Spinal cord (tissue), 10 donors: ENCODE data around the gene TXNL4B. TPM values are rescaled to one million over a fixed set of nuclear protein-coding genes. Genes with fewer than 3 reads are reported as not detected.
A peak's percentile ranks its signal among the peaks of the same experiment; 100 is the strongest.

Experiments
- DNase-seq, 6 donors: peaks; one replicate each; pipeline versions ENCODE4 v3.0.0 to v3.0.0-alpha.2; 2013 to 2015; ENCODE audit warnings: low spot score in 6 of 6, low read depth in 4 of 6
- H3K27ac ChIP-seq: one replicate; pipeline ENCODE4 v1.5.1; 2013; ENCODE audit warnings: low read depth, low read length, control low read depth
- H3K27me3 ChIP-seq: one replicate; pipeline ENCODE4 v1.6.1; 2013; ENCODE audit warnings: low read length; ENCODE audit not compliant: control insufficient read depth, insufficient read depth
- H3K36me3 ChIP-seq: one replicate; pipeline ENCODE4 v1.6.1; 2013; ENCODE audit warnings: low read length; ENCODE audit not compliant: control insufficient read depth, insufficient read depth
- H3K4me1 ChIP-seq: one replicate; pipeline ENCODE4 v1.6.1; 2013; ENCODE audit warnings: low read length; ENCODE audit not compliant: control insufficient read depth, insufficient read depth
- H3K4me3 ChIP-seq: one replicate; pipeline ENCODE4 v1.5.1; 2013; ENCODE audit warnings: low read depth, low read length, control low read depth
- H3K9me3 ChIP-seq: one replicate; pipeline ENCODE4 v1.6.1; 2013; ENCODE audit warnings: low read length; ENCODE audit not compliant: control insufficient read depth, insufficient read depth
- WGBS: methylation state at CpG from one replicate; pipeline ENCODE4 v1.1.5; 2013; ENCODE audit warnings: missing lambda C conversion rate; ENCODE audit not compliant: insufficient coverage; 5-methylcytosine and 5-hydroxymethylcytosine counted together
- polyA plus RNA-seq, 2 donors: library from polyadenylated mRNA; unstranded; fragments of 120-200 nt; gene quantifications; one replicate each; pipeline ENCODE4 v1.2.1, GENCODE V29; 2013; ENCODE audit not compliant: insufficient read length in 2 of 2
- total RNA-seq, 2 donors: library from RNA; depleted of rRNA in 1 of 2; stranded (reverse); fragments of 120-200 nt in 1 of 2; fragments of >200 nt in 1 of 2; gene quantifications; one replicate each; pipeline versions ENCODE4 v1.2.3 to v1.2.4, GENCODE V29; 2013 to 2014
- donor health status: healthy.

Gene TXNL4B
- total and polyA plus RNA-seq, 4 donors: 9.8 to 15.6 (median 14.1) TPM

- Histone ChIP-seq H3K9me3 (peaks cover 2% of the 10 kb centered on the region), H3K4me1 (peaks cover 16% of the 10 kb centered on the region), H3K36me3 (no peaks in the 10 kb centered on the region), H3K4me3 (no peak overlapping the region), H3K27me3 (no peaks in the 10 kb centered on the region), H3K27ac (no peak overlapping the region)
- no peak for DNase-seq
- WGBS: 69% methylated on average over 9 of the region's 9 CpGs
These were observed 35.3 kb upstream of the TXNL4B start for GRCh38 chr16:72128701-72129100.

- H3K27ac ChIP-seq: no peak overlapping the region
These were observed 33.0 kb upstream of the TXNL4B start for GRCh38 chr16:72126429-72126765.

GRCh38 chr16:72125635-72126428 is 32.4 kb upstream of the TXNL4B start:
- no peak for DNase-seq
- WGBS: 91% methylated on average over 7 of the region's 9 CpGs

More at GRCh38 chr16:72126429-72126765, 33.0 kb upstream of the TXNL4B start:
- WGBS: 60% methylated on average over 1 of the region's 2 CpGs
- Histone ChIP-seq H3K4me1 (peaks cover 16% of the 10 kb centered on the region), H3K4me3 (no peak overlapping the region), H3K36me3 (no peaks in the 10 kb centered on the region), H3K9me3 (peaks cover 2% of the 10 kb centered on the region), H3K27me3 (no peaks in the 10 kb centered on the region)
- peak in 1 of 6 donors; percentile 5 for DNase-seq

GRCh38 chr16:72124761-72125634 is 31.6 kb upstream of the TXNL4B start:
- Histone ChIP-seq H3K36me3 (no peaks in the 10 kb centered on the region), H3K27ac (no peak overlapping the region), H3K4me3 (no peak overlapping the region), H3K4me1 (peaks cover 16% of the 10 kb centered on the region), H3K27me3 (no peaks in the 10 kb centered on the region), H3K9me3 (peaks cover 2% of the 10 kb centered on the region)
- WGBS: 32% methylated on average over 10 of the region's 13 CpGs
- peak; percentile 38 to 94 (median 62) for DNase-seq

More at GRCh38 chr16:72125635-72126428, 32.4 kb upstream of the TXNL4B start:
- no peak overlapping the region for H3K4me3 ChIP-seq
- H3K27me3 ChIP-seq: no peaks in the 10 kb centered on the region
- H3K9me3 ChIP-seq: peaks cover 2% of the 10 kb centered on the region
- H3K27ac ChIP-seq: no peak overlapping the region
- H3K36me3 ChIP-seq: no peaks in the 10 kb centered on the region
- H3K4me1 ChIP-seq: peaks cover 16% of the 10 kb centered on the region

GRCh38 chr16:72124148-72124547 is 30.7 kb upstream of the TXNL4B start:
- Histone ChIP-seq H3K27me3 (no peaks in the 10 kb centered on the region), H3K9me3 (peaks cover 2% of the 10 kb centered on the region), H3K4me1 (peaks cover 16% of the 10 kb centered on the region), H3K27ac (no peak overlapping the region), H3K4me3 (no peak overlapping the region), H3K36me3 (no peaks in the 10 kb centered on the region)
- no peak for DNase-seq
- 97% methylated on average over 3 of the region's 3 CpGs for WGBS

GRCh38 chr16:72123426-72123825 is 30.0 kb upstream of the TXNL4B start:
- WGBS: 94% methylated on average over 8 of the region's 8 CpGs
- H3K9me3 ChIP-seq: peaks cover 2% of the 10 kb centered on the region
- no peaks in the 10 kb centered on the region for H3K36me3 ChIP-seq
- no peaks in the 10 kb centered on the region for H3K27me3 ChIP-seq
- DNase-seq: no peak
- H3K27ac ChIP-seq: no peak overlapping the region
- peaks cover 16% of the 10 kb centered on the region for H3K4me1 ChIP-seq
- no peak overlapping the region for H3K4me3 ChIP-seq

GRCh38 chr16:72122916-72123315 is 29.5 kb upstream of the TXNL4B start:
- H3K27me3 ChIP-seq: no peaks in the 10 kb centered on the region
- no peak for DNase-seq
- H3K4me1 ChIP-seq: peaks cover 16% of the 10 kb centered on the region
- H3K9me3 ChIP-seq: peaks cover 2% of the 10 kb centered on the region
- no peak overlapping the region for H3K4me3 ChIP-seq
- H3K27ac ChIP-seq: no peak overlapping the region
- 86% methylated on average over 10 of the region's 11 CpGs for WGBS
- H3K36me3 ChIP-seq: no peaks in the 10 kb centered on the region

- Histone ChIP-seq H3K4me3 (no peak overlapping the region), H3K27ac (no peak overlapping the region), H3K9me3 (no peaks in the 10 kb centered on the region), H3K36me3 (no peaks in the 10 kb centered on the region), H3K27me3 (no peaks in the 10 kb centered on the region), H3K4me1 (peaks cover 16% of the 10 kb centered on the region)
- 100% methylated on average over 2 of the region's 2 CpGs for WGBS
- no peak for DNase-seq
These were observed 28.9 kb upstream of the TXNL4B start for GRCh38 chr16:72122308-72122707.

GRCh38 chr16:72120026-72120425 is 26.6 kb upstream of the TXNL4B start:
- no peaks in the 10 kb centered on the region for H3K36me3 ChIP-seq
- no peaks in the 10 kb centered on the region for H3K27me3 ChIP-seq
- 85% methylated on average over 3 of the region's 5 CpGs for WGBS
- H3K9me3 ChIP-seq: no peaks in the 10 kb centered on the region
- DNase-seq: no peak
- no peak overlapping the region for H3K4me3 ChIP-seq
- H3K27ac ChIP-seq: no peak overlapping the region
- H3K4me1 ChIP-seq: peaks cover 7% of the 10 kb centered on the region
